Stimulated activated CD4-positive, alpha-beta T cell treated with anti-CD3 and anti-CD28 coated beads, TNF-alpha, amount 100 ng/mL, for 24 hours (primary cell): ENCODE data around the gene OPN4.
A peak's percentile ranks its signal among the peaks of the same experiment; 100 is the strongest.
"Not testable (repeated sequence)": the region's sequence is repeated elsewhere in the genome, so short reads cannot be mapped to it uniquely, and the experiment has no call there.

Experiments used
- DNase-seq, 3 experiments: peaks; one replicate each; pipeline ENCODE4 v3.0.0-alpha.2; 2020; ENCODE audit warnings: low read depth in 3 of 3

The OPN4 gene, protein sequence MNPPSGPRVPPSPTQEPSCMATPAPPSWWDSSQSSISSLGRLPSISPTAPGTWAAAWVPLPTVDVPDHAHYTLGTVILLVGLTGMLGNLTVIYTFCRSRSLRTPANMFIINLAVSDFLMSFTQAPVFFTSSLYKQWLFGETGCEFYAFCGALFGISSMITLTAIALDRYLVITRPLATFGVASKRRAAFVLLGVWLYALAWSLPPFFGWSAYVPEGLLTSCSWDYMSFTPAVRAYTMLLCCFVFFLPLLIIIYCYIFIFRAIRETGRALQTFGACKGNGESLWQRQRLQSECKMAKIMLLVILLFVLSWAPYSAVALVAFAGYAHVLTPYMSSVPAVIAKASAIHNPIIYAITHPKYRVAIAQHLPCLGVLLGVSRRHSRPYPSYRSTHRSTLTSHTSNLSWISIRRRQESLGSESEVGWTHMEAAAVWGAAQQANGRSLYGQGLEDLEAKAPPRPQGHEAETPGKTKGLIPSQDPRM

DNA sequence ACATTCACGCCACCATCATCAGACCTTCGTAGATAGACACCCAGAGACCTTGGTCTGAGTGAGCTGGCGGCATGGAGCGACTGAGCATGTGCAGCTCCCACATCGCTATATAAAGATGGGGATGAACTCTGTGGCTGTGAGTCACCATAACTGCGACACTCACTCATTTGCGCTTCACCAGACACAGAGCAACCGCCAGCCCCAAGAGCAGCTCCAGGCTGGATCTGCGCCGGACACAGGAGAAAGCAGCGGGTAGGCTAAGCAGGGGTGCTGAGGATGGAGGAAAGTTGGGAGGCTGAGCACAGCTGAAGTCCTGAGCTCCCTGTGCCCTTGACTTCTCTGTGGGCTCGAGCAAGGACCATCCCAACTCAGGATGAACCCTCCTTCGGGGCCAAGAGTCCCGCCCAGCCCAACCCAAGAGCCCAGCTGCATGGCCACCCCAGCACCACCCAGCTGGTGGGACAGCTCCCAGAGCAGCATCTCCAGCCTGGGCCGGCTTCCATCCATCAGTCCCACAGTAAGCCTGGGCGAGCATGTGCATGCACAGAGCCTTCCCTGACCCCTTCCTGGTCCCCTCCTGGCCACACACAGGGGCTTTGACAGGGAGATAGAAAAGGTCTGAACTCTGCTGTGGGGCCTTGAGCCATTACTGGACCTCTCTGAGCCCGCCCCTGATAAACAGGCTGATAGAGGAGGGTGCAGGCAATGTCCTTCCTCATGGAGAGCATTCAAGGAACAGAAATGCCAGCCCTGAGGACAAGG lies at the start of gene OPN4:
OPN4 (plus strand) TSS at position 137 of the 762 bp plus-strand sequence; CDS start at position 374, 237 bp downstream.
- no peak for DNase-seq

DNA sequence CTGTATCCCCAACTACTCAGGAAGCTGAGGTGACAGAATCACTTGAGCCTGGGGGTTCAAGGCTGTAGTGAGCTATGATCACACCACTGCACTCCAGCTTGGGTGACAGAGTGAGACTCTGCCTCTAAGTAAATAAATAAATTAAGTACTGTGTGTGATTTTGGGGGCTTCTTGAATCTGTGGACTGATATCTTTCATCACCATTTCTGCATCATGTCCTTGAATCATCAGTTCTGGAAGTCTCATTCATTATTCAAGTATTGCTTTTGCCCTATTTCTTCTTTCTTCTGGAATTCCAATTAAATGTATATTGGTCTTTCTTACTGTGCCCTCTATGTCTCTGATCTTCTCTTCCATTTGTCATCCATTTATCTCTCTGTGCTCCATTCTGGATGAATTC lies 46.7 kb upstream of the OPN4 start:
- DNase-seq = no peak

DNA sequence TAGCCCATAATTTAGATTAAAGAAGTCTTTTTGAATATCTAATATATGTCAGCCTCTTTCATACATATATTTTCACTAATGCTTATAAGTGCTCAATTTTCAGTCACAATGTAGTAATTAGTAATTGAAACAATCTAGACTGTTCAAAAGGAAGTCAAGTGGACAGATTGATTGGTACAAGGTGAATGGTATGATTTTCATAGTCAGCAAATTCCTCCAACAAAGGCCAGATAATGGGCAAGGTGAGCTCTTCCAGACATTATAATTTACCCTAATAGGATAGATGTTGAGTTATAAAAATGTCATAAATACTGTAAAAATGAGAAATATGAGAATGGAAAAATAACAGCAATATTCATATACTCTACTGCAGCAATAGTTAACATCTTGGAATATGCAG lies 44.4 kb upstream of the OPN4 start:
- DNase-seq = no peak

DNA sequence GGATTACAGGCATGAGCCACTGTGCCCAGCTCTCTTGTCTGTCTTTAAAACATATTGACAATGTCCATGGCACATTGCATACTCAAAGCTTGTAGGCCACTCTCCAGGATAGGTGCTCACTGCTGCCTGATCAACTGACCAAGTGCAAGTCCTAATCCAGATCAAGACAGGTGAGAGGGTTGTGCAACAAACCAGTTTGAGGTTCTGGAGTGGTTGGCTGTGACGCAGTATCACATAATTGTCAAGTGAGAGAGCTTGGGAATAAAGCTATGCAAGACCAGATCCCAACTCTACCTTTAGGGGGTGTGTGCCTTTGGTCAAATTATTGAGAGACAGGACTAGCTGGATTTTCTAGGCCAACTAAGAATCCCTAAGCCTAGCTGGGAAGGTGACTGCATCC lies 43.0 kb upstream of the OPN4 start:
- DNase-seq = no peak

GRCh38 chr10:86613096-86613495 lies 41.3 kb upstream of the OPN4 start:
- DNase-seq = no peak

DNA sequence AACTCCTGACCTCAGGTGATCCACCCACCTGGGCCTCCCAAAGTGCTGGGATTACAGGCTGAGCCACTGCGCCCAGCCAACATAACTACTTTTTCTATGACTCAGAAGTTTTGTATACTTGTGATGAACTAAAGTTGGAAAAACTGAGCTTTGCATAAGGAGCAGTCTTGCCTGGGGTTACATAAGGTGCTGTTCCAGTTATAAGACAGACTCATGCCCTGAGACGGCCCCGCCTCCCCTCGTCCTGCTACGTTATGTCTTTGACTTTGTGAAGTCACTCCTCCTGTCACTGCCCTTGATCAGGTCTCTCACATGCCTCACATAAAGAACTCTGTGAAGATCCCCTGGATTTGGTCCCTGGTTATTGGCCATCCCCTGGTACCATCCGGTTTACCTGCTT lies 40.4 kb upstream of the OPN4 start:
- DNase-seq = no peak

DNA sequence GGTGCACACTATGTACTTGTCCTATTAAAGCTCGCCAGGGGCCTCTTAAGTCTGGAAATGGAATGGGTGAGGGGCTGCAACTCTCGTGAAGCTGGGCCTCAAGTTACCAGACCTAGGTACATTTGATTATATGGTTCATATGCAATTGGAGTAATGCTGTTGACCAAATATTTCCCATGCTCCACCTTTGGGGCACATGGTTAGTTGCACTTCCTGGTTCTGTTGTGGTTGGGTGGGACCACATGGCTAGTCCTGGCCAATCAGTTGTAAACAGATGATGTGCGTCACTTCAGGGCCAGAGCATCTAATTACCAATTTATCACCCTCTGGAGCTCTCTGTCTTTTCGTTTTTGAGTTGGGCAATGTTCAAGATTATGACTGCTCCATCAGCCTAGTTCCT lies 39.5 kb upstream of the OPN4 start:
- no peak for DNase-seq

DNA sequence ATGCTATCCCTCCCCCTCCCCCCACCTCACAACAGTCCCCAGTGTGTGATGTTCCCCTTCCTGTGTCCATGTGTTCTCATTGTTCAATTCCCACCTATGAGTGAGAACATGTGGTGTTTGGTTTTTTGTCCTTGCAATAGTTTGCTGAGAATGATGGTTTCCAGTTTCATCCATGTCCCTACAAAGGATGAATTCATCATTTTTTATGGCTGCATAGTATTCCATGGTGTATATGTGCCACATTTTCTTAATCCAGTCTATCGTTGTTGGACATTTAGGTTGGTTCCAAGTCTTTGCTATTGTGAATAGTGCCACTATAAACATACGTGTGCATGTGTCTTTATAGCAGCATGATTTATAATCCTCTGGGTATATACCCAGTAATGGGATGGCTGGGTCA lies 37.1 kb upstream of the OPN4 start:
- DNase-seq = not testable (repeated sequence)

DNA sequence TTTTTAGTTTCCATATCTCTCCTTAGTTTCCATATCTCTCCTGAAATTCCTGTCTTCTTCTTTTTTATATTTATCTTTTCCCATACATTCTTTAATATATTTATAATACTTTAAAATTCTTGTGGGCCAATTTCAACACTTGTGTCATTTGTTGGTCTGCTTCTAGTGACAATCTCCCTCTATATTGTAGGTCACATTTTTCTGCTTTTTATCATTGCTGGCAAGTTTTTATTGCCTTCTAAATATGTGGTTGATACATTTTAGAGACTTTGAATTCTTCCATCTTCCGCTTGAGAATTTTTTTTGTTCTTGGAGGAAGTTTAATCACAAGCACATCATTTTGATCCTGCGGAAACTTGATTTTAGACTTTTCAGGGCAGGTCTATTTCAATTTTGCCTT lies 26.0 kb upstream of the OPN4 start:
- no peak for DNase-seq

DNA sequence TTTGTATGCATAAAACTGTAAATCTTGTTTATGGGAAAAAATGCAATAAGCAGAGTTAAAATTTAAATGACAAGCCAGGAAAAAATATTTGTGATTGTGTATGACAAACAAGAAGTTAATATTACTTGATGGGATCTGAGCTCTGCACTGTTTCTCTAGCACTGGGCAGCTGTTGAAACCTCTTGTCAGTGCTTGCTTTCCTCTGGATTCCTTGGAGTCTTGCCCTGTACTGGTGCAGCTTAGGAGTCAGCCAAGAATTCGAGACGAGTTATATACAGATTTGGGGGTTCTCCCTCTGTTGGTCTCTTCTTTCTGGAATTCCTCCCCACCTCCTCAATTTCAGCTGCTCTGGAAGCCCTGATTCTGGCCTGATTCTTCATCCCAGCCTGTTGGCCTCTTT lies 24.3 kb upstream of the OPN4 start:
- DNase-seq = no peak

GRCh38 chr10:86632009-86632800 lies 22.1 kb upstream of the OPN4 start:
- DNase-seq = peak in 1 of 3 experiments; percentile 4

DNA sequence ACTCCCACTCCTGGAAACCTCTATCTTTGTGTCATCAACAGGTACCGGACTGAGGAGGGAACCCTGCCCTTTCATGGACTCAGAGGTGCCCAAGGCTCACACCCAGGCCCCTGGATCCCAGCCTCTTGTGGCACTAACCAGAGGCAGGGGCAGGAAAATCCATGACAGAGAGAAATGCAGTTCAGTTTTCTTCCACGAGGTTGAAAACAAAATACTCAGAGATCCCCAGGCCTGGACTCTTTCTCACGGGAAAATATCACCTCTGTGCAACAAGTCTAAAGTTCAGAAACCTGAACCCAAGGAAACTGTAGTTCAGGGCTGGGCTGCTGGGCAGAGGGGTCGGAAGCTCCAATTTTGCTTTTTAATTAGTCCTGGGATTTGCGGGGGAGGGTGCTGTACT lies 21.4 kb upstream of the OPN4 start:
- DNase-seq = no peak

DNA sequence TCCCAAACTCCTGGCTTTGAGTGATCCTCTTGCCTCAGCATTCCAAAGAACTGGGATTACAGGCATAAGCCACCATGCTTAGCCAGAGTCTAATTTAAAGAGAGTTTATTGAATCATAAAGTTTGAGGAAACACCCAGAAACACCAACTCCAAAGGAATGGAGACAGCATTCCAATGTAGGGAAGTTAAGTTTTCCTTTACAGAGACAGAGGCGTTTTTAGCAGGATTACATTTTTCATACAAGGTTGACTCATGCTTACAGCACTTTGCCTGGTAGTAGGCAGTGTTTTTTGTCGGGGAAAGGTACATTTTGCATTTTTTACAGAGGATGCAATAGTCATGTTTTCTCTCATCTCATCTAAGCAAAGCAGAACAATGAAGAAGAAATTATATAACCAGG lies 18.9 kb upstream of the OPN4 start:
- DNase-seq = no peak

DNA sequence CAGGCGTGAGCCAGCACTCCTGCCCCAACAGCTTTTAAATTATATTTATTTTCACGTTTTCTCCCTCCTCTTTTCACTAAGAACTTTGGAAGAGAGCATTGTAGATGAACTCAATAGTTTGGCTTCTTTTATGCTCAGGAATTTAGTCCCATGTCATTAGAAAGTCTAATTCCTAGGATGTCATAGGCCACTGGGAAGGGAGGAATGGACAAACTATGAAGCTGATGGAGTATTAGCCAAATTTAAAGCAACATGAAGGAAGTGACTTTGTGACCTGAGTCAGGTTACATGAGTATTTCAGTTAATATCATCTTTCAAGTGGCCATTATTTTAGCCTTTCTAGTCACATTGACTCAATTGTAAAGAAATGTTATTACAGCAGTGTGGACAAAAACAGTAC lies 18.0 kb upstream of the OPN4 start:
- DNase-seq = no peak

DNA sequence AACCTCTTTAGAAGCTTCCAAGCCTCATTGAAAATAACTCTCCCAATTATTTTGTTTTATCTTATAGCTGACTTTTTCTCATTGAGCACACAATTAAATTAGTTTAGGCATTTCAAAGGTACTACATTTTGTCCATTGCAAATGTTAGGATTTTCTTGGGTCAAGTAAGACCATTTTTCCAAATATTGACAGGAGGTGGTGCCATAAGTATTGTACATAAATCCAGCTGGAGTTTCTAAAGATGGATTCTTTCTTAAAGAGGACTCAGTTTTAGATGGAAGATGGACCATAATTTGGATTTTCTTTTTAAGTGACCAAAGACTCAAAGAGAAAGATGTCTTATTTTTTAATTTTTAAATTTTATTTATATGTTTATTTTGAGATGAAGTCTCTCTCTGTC lies 12.3 kb upstream of the OPN4 start:
- DNase-seq = no peak

DNA sequence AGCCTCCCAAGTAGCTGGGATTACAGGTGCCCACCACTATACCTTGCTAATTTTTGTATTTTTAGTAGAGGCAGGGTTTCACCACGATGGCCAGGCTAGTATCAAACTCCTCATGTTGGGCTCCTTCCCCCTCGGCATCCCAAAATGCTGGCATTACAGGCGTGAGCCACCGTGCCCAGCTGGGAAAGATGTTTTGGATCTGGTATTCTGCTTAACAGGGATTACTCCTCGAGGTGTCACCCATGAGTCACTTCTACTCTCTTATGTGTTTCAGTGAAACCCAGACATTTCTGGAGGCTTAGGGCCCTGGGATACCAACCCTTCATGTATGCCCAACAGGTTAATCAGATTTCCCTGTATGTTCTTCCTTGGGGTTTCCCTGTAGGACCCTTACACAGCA lies 11.8 kb upstream of the OPN4 start:
- DNase-seq = no peak

GRCh38 chr10:86644152-86644793 lies 10.1 kb upstream of the OPN4 start:
- DNase-seq = no peak

GRCh38 chr10:86644794-86645445 lies 9.4 kb upstream of the OPN4 start:
- no peak for DNase-seq

GRCh38 chr10:86645621-86646165 lies 8.7 kb upstream of the OPN4 start:
- not testable (repeated sequence) for DNase-seq

DNA sequence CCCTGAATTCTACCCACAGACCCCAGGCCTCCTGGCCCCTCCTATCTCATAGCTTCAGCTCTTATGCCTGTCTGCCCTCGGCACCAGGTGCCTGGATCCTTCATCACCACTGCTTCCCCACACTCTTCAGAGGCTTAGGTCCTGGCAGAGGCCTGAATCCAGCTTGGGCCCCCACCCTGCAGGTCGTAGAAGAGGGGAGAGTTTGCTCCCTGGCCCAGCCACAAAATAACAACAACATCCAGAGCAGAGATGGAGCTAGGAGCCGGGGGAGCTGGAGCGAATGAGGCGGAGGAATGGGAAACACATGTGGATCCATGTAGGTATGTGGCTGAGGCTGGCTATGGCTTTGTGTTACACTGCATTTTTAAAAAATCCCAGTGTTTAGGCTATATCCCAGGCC lies 7.8 kb upstream of the OPN4 start:
- DNase-seq = no peak

GRCh38 chr10:86646933-86647332 lies 7.4 kb upstream of the OPN4 start:
- DNase-seq = no peak
